ENCODE data around the gene KANSL1L. TPM values are rescaled to one million over a fixed set of nuclear protein-coding genes. Genes with fewer than 3 reads are reported as not detected.
A peak's percentile ranks its signal among the peaks of the same experiment; 100 is the strongest.

KANSL1L gene
- total and polyA plus RNA-seq, 7 donors = 2.8 to 49.0 (median 32.6) TPM

GRCh38 chr2:210002158-210003157 is 168.8 kb downstream of the KANSL1L start, which contains the start of gene RPE:
Gene RPE (plus strand): TSS chr2:210002638. CDS start chr2:210002662, 24 bp downstream.
- TF ChIP-seq POLR2AphosphoS5 (IDR thresholded peaks at IDR 0.05) (peak; percentile 57 to 82 (median 80)), CTCF (IDR thresholded peaks at IDR 0.05) (no peak), POLR2A (IDR thresholded peaks at IDR 0.05) (peak in 1 of 2 donors; percentile 27), EP300 (IDR thresholded peaks at IDR 0.05) (peak in 1 of 4 donors; percentile 1)
- peak within 1 kb of the TSS; percentile 76 to 86 (median 80) for H3K27ac ChIP-seq
- peaks cover 0 to 42% (median 34%) of the 10 kb centered on the region in 4 donors for H3K4me1 ChIP-seq
- H3K4me3 ChIP-seq = peak within 1 kb of the TSS; percentile 71 to 99 (median 88)
- intact Hi-C loops (cut with DNase I) = loop anchor here (2.0 kb wide), 1 partner anchor 168 kb away; the partner anchor contains the start of gene KANSL1L
- H3K9me3 ChIP-seq = no peaks in the 10 kb centered on the region
- no peaks in the 10 kb centered on the region for H3K36me3 ChIP-seq
- WGBS, 2 donors = 0% methylated on average over 58 of the region's 58 CpGs
- no peaks in the 10 kb centered on the region for H3K27me3 ChIP-seq
- peak; percentile 97 for DNase-seq

- H3K27me3 ChIP-seq = no peaks in the 10 kb centered on the region
- H3K36me3 ChIP-seq = no peaks in the 10 kb centered on the region
- peaks cover 0 to 33% (median 30%) of the 10 kb centered on the region in 4 donors for H3K4me1 ChIP-seq
- no peak overlapping the region for H3K4me3 ChIP-seq
- H3K27ac ChIP-seq = no peak overlapping the region
- intact Hi-C loops (cut with DNase I) = no loop called here
- TF ChIP-seq EP300 (IDR thresholded peaks at IDR 0.05) (no peak), POLR2AphosphoS5 (IDR thresholded peaks at IDR 0.05) (no peak), POLR2A (IDR thresholded peaks at IDR 0.05) (no peak), CTCF (IDR thresholded peaks at IDR 0.05) (no peak)
- DNase-seq = no peak
- H3K9me3 ChIP-seq = no peaks in the 10 kb centered on the region
- WGBS, 2 donors = 98% methylated on average over 32 of the region's 32 CpGs
Observed at GRCh38 chr2:210000464-210001324, 170.5 kb downstream of the KANSL1L start.

- intact Hi-C loops (cut with DNase I) = no loop called here
- Histone ChIP-seq H3K9me3 (no peaks in the 10 kb centered on the region), H3K36me3 (no peaks in the 10 kb centered on the region), H3K27ac (no peak overlapping the region), H3K4me1 (peaks cover 0 to 12% (median 10%) of the 10 kb centered on the region in 4 donors), H3K4me3 (no peak overlapping the region), H3K27me3 (no peaks in the 10 kb centered on the region)
- 62 to 76% methylated on average over 1 of the region's 1 CpG for WGBS, 2 donors
- TF ChIP-seq POLR2A (IDR thresholded peaks at IDR 0.05) (no peak), CTCF (IDR thresholded peaks at IDR 0.05) (no peak), POLR2AphosphoS5 (IDR thresholded peaks at IDR 0.05) (no peak), EP300 (IDR thresholded peaks at IDR 0.05) (no peak)
- no peak for DNase-seq
Observed at GRCh38 chr2:209998596-209998995, 172.6 kb downstream of the KANSL1L start.

GRCh38 chr2:209993968-209994367 is 177.2 kb downstream of the KANSL1L start:
- no peaks in the 10 kb centered on the region for H3K27me3 ChIP-seq
- intact Hi-C loops (cut with DNase I) = no loop called here
- no peak for DNase-seq
- TF ChIP-seq EP300 (IDR thresholded peaks at IDR 0.05) (no peak), POLR2AphosphoS5 (IDR thresholded peaks at IDR 0.05) (no peak), CTCF (IDR thresholded peaks at IDR 0.05) (no peak), POLR2A (IDR thresholded peaks at IDR 0.05) (no peak)
- H3K36me3 ChIP-seq = no peaks in the 10 kb centered on the region
- no peaks in the 10 kb centered on the region for H3K9me3 ChIP-seq
- no peaks in the 10 kb centered on the region for H3K4me1 ChIP-seq
- H3K27ac ChIP-seq = no peak overlapping the region
- WGBS, 2 donors = 93% methylated on average over 9 of the region's 9 CpGs
- no peak overlapping the region for H3K4me3 ChIP-seq

Data from sigmoid colon (tissue), 7 donors.